AG04449 (cell line): Measurements from ENCODE around the gene SLC22A17.

Experiments used
- CTCF ChIA-PET: fragments of 350-600 bp; formaldehyde crosslinking; extraction: SDS; loops from one replicate; lab custom pipeline; 2021; ENCODE audit warnings: antibody characterized with exemption; lab: Yijun Ruan, JAX
- POLR2A ChIA-PET: fragments of 400-600, 350-600 bp; formaldehyde crosslinking; extraction: SDS; loops from one replicate; lab custom pipeline; 2020; ENCODE audit warnings: antibody characterized with exemption, inconsistent platforms; lab: Yijun Ruan, JAX
- DNase-seq: peaks from one replicate; pipeline ENCODE4 v3.0.0-alpha.2; 2010; ENCODE audit warnings: low read depth, low spot score
- H3K4me3 ChIP-seq: 2 replicates; pipeline ENCODE4 v1.5.1; 2011; ENCODE audit warnings: low read depth, mild to moderate bottlenecking, control low read depth, low read length
- TF ChIP-seq, protein P1 (sequence below): IDR thresholded peaks from one replicate; pipeline ENCODE4 v1.5.1; 2011; ENCODE audit warnings: mild to moderate bottlenecking, moderate library complexity, low read length, control low read depth, inconsistent platforms; ENCODE audit not compliant: insufficient read depth; ENCODE audit errors: missing control alignments

SLC22A17 gene

DNA sequence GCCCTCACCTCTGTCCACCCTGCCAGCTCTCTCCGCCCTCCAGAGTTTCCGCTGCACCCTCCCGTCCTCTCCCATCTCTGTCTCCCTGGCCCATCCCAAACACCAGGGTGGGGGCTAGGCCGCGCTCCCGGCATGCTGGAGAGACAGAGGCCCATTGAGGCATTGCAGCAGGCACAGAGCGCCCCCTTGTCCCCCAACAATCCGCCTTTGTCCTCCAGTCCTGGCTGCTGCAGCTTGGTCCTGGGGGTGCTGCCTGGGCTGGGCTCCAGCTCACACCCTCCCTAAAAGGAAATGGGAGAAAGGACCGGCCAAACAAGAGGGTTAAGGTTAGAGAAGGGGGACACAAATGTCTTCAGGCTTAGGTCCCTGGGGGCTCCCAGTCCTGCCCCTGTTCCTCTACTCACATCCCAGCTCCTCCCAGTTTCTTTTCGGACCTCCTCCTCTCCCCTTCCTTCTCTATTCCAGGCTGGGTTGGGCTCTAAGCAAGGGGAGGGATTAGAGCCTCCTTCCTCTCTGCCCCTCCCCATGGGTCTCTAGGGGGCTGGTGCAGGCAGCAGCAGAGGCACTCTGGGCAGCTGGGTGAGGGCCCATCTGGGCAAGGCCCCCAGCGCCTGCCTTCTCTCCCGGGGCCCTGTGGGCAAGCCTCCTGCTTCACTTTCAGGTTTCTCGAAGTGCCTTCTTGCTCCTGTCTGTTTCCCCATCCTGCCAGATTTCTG is 24.0 kb upstream of the SLC22A17 start, which contains the start of gene CMTM5:
CMTM5 (plus strand) TSS at position 565 of the 716 bp plus-strand sequence. CDS start 206 bp downstream, outside the sequence.
- CTCF ChIA-PET, result interaction anchor here (0.6 to 10.9 kb wide), 6 partner anchors 11 to 150 kb away, joined by 3 to 303 read pairs (median 26); partner anchors contain the start of genes EFS and PABPN1
- POLR2A ChIA-PET, result no interaction called here
- H3K4me3 ChIP-seq, result no peak within 1 kb of the TSS
- TF ChIP-seq, protein P1, sequence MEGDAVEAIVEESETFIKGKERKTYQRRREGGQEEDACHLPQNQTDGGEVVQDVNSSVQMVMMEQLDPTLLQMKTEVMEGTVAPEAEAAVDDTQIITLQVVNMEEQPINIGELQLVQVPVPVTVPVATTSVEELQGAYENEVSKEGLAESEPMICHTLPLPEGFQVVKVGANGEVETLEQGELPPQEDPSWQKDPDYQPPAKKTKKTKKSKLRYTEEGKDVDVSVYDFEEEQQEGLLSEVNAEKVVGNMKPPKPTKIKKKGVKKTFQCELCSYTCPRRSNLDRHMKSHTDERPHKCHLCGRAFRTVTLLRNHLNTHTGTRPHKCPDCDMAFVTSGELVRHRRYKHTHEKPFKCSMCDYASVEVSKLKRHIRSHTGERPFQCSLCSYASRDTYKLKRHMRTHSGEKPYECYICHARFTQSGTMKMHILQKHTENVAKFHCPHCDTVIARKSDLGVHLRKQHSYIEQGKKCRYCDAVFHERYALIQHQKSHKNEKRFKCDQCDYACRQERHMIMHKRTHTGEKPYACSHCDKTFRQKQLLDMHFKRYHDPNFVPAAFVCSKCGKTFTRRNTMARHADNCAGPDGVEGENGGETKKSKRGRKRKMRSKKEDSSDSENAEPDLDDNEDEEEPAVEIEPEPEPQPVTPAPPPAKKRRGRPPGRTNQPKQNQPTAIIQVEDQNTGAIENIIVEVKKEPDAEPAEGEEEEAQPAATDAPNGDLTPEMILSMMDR, result no peak
- DNase-seq, result no peak

DNA sequence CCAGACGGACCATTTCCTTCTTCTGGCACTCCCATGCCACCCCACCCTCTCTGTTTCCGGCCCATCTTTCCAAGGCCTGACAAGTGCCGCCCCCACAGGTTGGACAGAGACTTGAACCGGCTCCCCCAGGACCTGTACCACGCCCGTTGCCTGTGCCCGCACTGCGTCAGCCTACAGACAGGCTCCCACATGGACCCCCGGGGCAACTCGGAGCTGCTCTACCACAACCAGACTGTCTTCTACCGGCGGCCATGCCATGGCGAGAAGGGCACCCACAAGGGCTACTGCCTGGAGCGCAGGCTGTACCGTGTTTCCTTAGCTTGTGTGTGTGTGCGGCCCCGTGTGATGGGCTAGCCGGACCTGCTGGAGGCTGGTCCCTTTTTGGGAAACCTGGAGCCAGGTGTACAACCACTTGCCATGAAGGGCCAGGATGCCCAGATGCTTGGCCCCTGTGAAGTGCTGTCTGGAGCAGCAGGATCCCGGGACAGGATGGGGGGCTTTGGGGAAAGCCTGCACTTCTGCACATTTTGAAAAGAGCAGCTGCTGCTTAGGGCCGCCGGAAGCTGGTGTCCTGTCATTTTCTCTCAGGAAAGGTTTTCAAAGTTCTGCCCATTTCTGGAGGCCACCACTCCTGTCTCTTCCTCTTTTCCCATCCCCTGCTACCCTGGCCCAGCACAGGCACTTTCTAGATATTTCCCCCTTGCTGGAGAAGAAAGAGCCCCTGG is 23.0 kb upstream of the SLC22A17 start:
- ChIA-PET CTCF (interaction anchor here (1.4 to 10.9 kb wide), 4 partner anchors 10 to 111 kb away, joined by 4 to 303 read pairs (median 80); partner anchors contain the start of genes EFS and PABPN1), POLR2A (no interaction called here)
- no peak for DNase-seq
- TF ChIP-seq, protein P1, result no peak
- no peak overlapping the region for H3K4me3 ChIP-seq

DNA sequence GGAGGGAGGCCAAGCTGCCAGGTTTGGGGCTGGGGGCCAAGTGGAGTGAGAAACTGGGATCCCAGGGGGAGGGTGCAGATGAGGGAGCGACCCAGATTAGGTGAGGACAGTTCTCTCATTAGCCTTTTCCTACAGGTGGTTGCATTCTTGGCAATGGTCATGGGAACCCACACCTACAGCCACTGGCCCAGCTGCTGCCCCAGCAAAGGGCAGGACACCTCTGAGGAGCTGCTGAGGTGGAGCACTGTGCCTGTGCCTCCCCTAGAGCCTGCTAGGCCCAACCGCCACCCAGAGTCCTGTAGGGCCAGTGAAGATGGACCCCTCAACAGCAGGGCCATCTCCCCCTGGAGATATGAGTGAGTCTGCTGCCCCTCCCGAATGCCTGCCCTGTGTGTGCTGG is 20.4 kb upstream of the SLC22A17 start:
- TF ChIP-seq, protein P1, result no peak
- ChIA-PET CTCF (interaction anchor here (10.9 kb wide), 1 partner anchor 45 kb away, joined by 303 read pairs; the partner anchor contains the start of gene PABPN1), POLR2A (no interaction called here)
- DNase-seq, result no peak
- H3K4me3 ChIP-seq, result no peak overlapping the region

DNA sequence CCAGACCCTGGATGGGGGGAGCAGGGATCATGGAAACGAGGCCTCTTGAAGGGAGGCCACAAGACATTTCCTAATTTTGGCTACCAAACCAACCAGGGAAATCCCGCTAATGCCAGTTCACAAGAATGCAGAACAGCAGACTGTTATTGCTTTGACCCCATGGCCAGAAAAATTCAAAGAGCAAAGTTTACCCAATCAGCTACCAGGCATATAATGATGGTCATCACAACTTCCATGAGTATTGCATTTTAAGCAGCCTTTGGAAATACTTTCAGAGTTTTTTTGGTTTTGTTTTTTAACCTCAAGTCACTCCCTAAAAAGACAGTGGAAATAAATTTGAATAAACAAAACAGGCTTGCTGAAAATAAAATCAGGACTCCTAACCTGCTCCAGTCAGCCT is 19.8 kb upstream of the SLC22A17 start, which contains the start of gene IL25:
IL25 (plus strand) TSS at position 301 of the 400 bp plus-strand sequence.
- DNase-seq, result no peak
- TF ChIP-seq, protein P1, result no peak
- no peak within 1 kb of the TSS for H3K4me3 ChIP-seq
- POLR2A ChIA-PET, result no interaction called here
- CTCF ChIA-PET, result interaction anchor here (0.8 to 3.3 kb wide), 2 partner anchors 8 to 43 kb away, joined by 3 to 14 read pairs; no protein-coding TSS in a partner anchor

DNA sequence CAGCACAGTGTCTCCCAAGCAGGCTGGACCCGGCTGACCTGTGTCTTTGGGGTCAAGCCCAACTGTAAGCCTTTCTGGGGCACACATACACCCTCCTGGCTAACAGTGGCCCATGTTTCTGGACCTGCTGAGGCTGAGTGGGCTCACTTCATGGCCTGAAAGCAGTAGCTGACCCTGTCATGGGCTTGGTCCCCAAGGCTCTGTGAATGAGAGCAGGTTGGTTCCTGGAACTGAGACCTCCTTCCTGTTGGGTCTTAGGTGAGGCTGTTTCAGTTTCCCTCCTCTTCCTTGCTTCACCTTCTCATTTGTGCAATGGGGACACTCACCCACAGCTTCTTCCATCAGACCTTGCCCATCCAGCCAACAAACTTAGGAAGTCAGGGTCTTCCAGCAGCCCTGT is 19.2 kb upstream of the SLC22A17 start:
- no peak for DNase-seq
- H3K4me3 ChIP-seq, result no peak overlapping the region
- ChIA-PET CTCF (interaction anchor here (0.8 to 3.3 kb wide), 2 partner anchors 8 to 42 kb away, joined by 3 to 14 read pairs; no protein-coding TSS in a partner anchor), POLR2A (no interaction called here)
- TF ChIP-seq, protein P1, result no peak
